WTC11 (cell line): ENCODE data around the gene NR2F2. TPM values are rescaled to one million over a fixed set of nuclear protein-coding genes. Genes with fewer than 3 reads are reported as not detected.
A peak's percentile ranks its signal among the peaks of the same experiment; 100 is the strongest.

Source experiments
- ATAC-seq: fragments of 200-7000 bp; cut with Tn5 transposase; 2 replicates; pipeline ENCODE4 v1.10.0; 2021; ENCODE audit warnings: mild to moderate bottlenecking, moderate library complexity
- Bru-seq: library from RNA; stranded (reverse); fragments of 400-500 nt; gene quantifications from one replicate; lab custom pipeline; 2021; lab: Mats Ljungman, UMichigan
- CTCF ChIA-PET: fragments of 300-600 bp; sonication (Branson Sonifier 250); formaldehyde crosslinking; loops from one replicate; lab custom pipeline; 2021; ENCODE audit warnings: antibody characterized with exemption; lab: Charles Lee
- POLR2A ChIA-PET: fragments of 350-600 bp; sonication (Branson Sonifier 250); formaldehyde crosslinking; loops from one replicate; lab custom pipeline; 2021; ENCODE audit warnings: antibody characterized with exemption; lab: Charles Lee
- DNase-seq: peaks from one replicate; pipeline ENCODE4 v3.0.0; 2021; ENCODE audit warnings: low spot score
- H3K27ac Mint-ChIP-seq: 2 replicates; pipeline ENCODE4 v1.8.0; 2021; ENCODE audit warnings: mixed read lengths
- H3K27me3 Mint-ChIP-seq: 2 replicates; pipeline ENCODE4 v1.8.0; 2021; ENCODE audit warnings: low read depth, mild to moderate bottlenecking, moderate library complexity, mixed read lengths
- H3K36me3 Mint-ChIP-seq: 2 replicates; pipeline ENCODE4 v1.8.0; 2021; ENCODE audit warnings: mixed read lengths
- H3K4me1 Mint-ChIP-seq: 2 replicates; pipeline ENCODE4 v1.8.0; 2022; ENCODE audit warnings: mixed read lengths
- H3K4me3 Mint-ChIP-seq: 2 replicates; pipeline ENCODE4 v1.8.0; 2021; ENCODE audit warnings: mild to moderate bottlenecking, moderate library complexity, mixed read lengths
- H3K9me3 Mint-ChIP-seq: 2 replicates; pipeline ENCODE4 v1.8.0; 2021; ENCODE audit warnings: mixed read lengths
- CDX4 ChIP-seq: fragments of 250-450 bp; sonication (Bioruptor Pico); IDR thresholded peaks from 2 replicates; pipeline ENCODE4 v1.9.0; 2021; ENCODE audit warnings: moderate library complexity, mild to moderate bottlenecking, inconsistent platforms, borderline replicate concordance
- CREM ChIP-seq: sonication (generic); formaldehyde crosslinking; IDR thresholded peaks from 2 replicates; pipeline ENCODE4 v1.8.1; 2022; ENCODE audit warnings: mild to moderate bottlenecking, missing genetic modification reagents, moderate library complexity
- ELF4 ChIP-seq: sonication (generic); formaldehyde crosslinking; IDR thresholded peaks from 2 replicates; pipeline ENCODE4 v1.8.1; 2022; ENCODE audit warnings: low read depth, mild to moderate bottlenecking, moderate library complexity, missing genetic modification reagents
- FOXK1 ChIP-seq: sonication (generic); formaldehyde crosslinking; IDR thresholded peaks from 2 replicates; pipeline ENCODE4 v1.8.0; 2022; ENCODE audit warnings: mild to moderate bottlenecking, moderate library complexity, missing genetic modification reagents
- FOXP1 ChIP-seq: sonication (generic); formaldehyde crosslinking; IDR thresholded peaks from 2 replicates; pipeline ENCODE4 v1.8.0; 2022; ENCODE audit warnings: missing genetic modification reagents, mild to moderate bottlenecking, moderate library complexity, borderline replicate concordance
- GABPB1 ChIP-seq: sonication (generic); formaldehyde crosslinking; IDR thresholded peaks from 2 replicates; pipeline ENCODE4 v1.8.1; 2023; ENCODE audit warnings: mild to moderate bottlenecking, missing genetic modification reagents
- IRF1 ChIP-seq: sonication (generic); formaldehyde crosslinking; IDR thresholded peaks from 2 replicates; pipeline ENCODE4 v1.8.0; 2023; ENCODE audit warnings: missing genetic modification reagents
- MYBL2 ChIP-seq: sonication (generic); formaldehyde crosslinking; IDR thresholded peaks from 2 replicates; pipeline ENCODE4 v1.8.1; 2023; ENCODE audit warnings: mild to moderate bottlenecking, moderate library complexity, missing genetic modification reagents
- NFYB ChIP-seq: sonication (generic); formaldehyde crosslinking; conservative IDR thresholded peaks from 2 replicates; pipeline ENCODE4 v1.8.0; 2022; ENCODE audit warnings: low read depth, missing genetic modification reagents
- NR2C2 ChIP-seq: sonication (generic); formaldehyde crosslinking; IDR thresholded peaks from 2 replicates; pipeline ENCODE4 v1.8.0; 2022; ENCODE audit warnings: mild to moderate bottlenecking, missing genetic modification reagents
- PRRX2 ChIP-seq: fragments of 250-450 bp; sonication (Bioruptor Pico); IDR thresholded peaks from 2 replicates; pipeline ENCODE4 v1.8.0; 2021; ENCODE audit warnings: mild to moderate bottlenecking
- SMAD4 ChIP-seq: sonication (generic); formaldehyde crosslinking; IDR thresholded peaks from 2 replicates; pipeline ENCODE4 v1.8.0; 2022; ENCODE audit warnings: mild to moderate bottlenecking, missing genetic modification reagents
- SOX15 ChIP-seq: fragments of 250-450 bp; sonication (Bioruptor Pico); IDR thresholded peaks from 2 replicates; pipeline ENCODE4 v1.9.0; 2021; ENCODE audit warnings: mild to moderate bottlenecking
- SP1 ChIP-seq: sonication (generic); formaldehyde crosslinking; conservative IDR thresholded peaks from 2 replicates; pipeline ENCODE4 v1.8.1; 2022; ENCODE audit warnings: missing genetic modification reagents
- USF1 ChIP-seq: sonication (generic); formaldehyde crosslinking; IDR thresholded peaks from 2 replicates; pipeline ENCODE4 v1.8.0; 2022; ENCODE audit warnings: mild to moderate bottlenecking, missing genetic modification reagents
- ZNF138 ChIP-seq: sonication (generic); formaldehyde crosslinking; conservative IDR thresholded peaks from 2 replicates; pipeline ENCODE4 v1.8.1; 2022; ENCODE audit warnings: mild to moderate bottlenecking, moderate library complexity, missing genetic modification reagents
- ZNF232 ChIP-seq: sonication (generic); formaldehyde crosslinking; IDR thresholded peaks from 2 replicates; pipeline ENCODE4 v1.8.0; 2022; ENCODE audit warnings: mild to moderate bottlenecking, missing genetic modification reagents
- ZNF317 ChIP-seq: sonication (generic); formaldehyde crosslinking; IDR thresholded peaks from 2 replicates; pipeline ENCODE4 v1.8.1; 2023; ENCODE audit warnings: low read depth, mild to moderate bottlenecking, moderate library complexity, missing genetic modification reagents, borderline replicate concordance
- ZNF512 ChIP-seq: sonication (generic); formaldehyde crosslinking; IDR thresholded peaks from 2 replicates; pipeline ENCODE4 v1.8.1; 2022; ENCODE audit warnings: missing genetic modification reagents, borderline replicate concordance
- long read RNA-seq, 3 experiments: library from RNA in 1 of 3; library from capped mRNA in 1 of 3; library from polyadenylated mRNA in 1 of 3; unstranded in 2 of 3; stranded (forward) in 1 of 3; transcript quantifications; one replicate each; pipeline ENCODE4 v2.0.0, GENCODE V29; 2021
- total RNA-seq: library from RNA; stranded (reverse); gene quantifications from 3 replicates; pipeline ENCODE4 v1.2.3, GENCODE V29; 2021
- TF ChIP-seq, protein P1 (sequence below): fragments of 250-450 bp; sonication (Bioruptor Pico); conservative IDR thresholded peaks from 2 replicates; pipeline ENCODE4 v1.9.0; 2021; ENCODE audit warnings: mild to moderate bottlenecking
- TF ChIP-seq, protein P2 (sequence below): fragments of 250-450 bp; sonication (Bioruptor Pico); IDR thresholded peaks from 2 replicates; pipeline ENCODE4 v1.9.0; 2021; ENCODE audit warnings: mild to moderate bottlenecking

The NR2F2 gene
- 0.27 to 0.57 TPM (median 0.55 TPM) in 3 replicates for total RNA-seq
- percentile 11 among the genes with signal in this experiment for Bru-seq, nascent RNA
- long read RNA-seq, experiment 1, result 0 reads
- long read RNA-seq, experiment 2, result 0 reads
- long read RNA-seq, experiment 3, result 0 reads

DNA sequence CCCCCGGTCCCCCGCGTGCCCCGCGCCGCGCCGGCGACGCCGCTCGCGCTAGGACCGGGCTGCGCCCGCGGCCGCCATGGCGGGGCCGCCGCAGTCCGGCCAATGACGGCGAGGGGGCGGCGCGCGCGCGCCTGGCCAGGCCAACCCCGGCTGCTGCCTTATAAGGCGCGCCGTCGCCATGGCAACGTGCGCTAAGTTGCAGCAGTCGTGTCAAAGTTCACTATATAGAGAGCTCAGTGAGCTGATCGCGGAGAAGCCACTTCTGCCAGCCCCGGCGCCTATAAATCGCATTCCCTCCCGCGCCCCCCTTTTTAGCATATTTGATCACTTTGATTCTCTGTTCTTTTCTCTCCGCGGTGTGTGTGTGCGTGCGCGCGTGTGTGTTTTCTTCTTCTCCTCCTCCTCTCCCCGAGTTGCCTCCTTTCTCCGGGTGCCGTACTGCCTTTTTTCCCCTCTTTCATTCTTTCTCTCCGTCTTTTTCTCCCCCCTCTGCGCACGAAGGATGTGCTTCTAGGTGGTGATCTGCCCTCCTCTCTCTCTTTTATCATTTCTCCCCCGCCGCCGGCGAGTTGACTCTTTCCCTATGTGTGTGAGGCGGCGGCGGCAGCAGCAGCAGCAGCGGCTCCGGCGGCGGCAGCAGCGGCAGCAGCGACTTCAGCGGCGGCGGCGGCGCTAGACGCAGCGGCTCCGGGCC lies at the start of gene NR2F2:
TSS of gene NR2F2 (plus strand) at position 251 of the 694 bp plus-strand sequence. CDS start 1,406 bp downstream, outside the sequence.
- ATAC-seq (peak; percentile 68), DNase-seq (peak; percentile 91)
- peaks cover 69% of the 10 kb centered on the region for H3K4me1 Mint-ChIP-seq
- peaks cover 96% of the 10 kb centered on the region for H3K27me3 Mint-ChIP-seq
- TF ChIP-seq, protein P1, sequence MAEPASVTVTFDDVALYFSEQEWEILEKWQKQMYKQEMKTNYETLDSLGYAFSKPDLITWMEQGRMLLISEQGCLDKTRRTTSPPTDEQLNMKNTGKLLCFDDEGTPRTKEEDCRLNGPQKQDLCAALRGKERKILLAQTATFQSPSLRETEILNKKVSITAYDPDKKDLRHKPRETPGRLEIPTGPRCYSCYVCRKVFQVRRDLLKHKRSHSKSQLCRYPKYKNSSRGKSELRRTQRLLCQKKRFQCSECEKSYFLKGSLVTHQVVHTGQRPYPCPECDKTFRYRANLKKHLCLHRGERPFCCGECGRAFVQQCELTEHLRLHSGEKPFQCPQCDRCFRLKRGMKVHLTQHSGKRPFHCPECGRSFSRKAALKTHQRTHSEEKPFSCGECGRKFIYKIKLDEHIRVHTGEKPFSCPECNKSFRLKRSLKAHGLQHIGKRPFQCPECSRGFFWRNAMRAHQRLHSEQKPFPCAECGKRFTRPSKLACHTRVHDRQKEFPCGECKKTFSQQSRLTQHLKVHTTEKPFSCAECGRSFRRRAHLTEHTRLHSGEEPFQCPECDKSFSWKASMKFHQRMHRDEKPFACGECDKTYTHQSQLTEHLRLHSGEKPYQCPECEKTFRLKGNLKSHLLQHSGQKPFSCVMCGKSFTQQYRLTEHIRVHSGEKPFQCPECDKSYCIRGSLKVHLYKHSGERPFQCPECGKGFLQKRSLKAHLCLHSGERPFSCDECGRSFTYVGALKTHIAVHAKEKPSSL (CRISPR knock-in tag), result no peak
- TF ChIP-seq GABPB1 (0 out of 2 replicates have a peak, but pooled peaks have one; percentile 18), ZNF232 (CRISPR knock-in tag) (no peak), SOX15 (CRISPR knock-in tag) (no peak), NFYB (CRISPR knock-in tag) (peak; percentile 62), SP1 (CRISPR knock-in tag) (peak; percentile 44; the same call in 1 of the 2 replicates), ZNF512 (CRISPR knock-in tag) (peak; percentile 86; the same call in 1 of the 2 replicates)
- TF ChIP-seq, protein P2, sequence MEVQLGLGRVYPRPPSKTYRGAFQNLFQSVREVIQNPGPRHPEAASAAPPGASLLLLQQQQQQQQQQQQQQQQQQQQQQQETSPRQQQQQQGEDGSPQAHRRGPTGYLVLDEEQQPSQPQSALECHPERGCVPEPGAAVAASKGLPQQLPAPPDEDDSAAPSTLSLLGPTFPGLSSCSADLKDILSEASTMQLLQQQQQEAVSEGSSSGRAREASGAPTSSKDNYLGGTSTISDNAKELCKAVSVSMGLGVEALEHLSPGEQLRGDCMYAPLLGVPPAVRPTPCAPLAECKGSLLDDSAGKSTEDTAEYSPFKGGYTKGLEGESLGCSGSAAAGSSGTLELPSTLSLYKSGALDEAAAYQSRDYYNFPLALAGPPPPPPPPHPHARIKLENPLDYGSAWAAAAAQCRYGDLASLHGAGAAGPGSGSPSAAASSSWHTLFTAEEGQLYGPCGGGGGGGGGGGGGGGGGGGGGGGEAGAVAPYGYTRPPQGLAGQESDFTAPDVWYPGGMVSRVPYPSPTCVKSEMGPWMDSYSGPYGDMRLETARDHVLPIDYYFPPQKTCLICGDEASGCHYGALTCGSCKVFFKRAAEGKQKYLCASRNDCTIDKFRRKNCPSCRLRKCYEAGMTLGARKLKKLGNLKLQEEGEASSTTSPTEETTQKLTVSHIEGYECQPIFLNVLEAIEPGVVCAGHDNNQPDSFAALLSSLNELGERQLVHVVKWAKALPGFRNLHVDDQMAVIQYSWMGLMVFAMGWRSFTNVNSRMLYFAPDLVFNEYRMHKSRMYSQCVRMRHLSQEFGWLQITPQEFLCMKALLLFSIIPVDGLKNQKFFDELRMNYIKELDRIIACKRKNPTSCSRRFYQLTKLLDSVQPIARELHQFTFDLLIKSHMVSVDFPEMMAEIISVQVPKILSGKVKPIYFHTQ (CRISPR knock-in tag), result no peak
- CTCF ChIA-PET, result interaction anchor here (0.6 to 2.3 kb wide), 5 partner anchors 9 to 87 kb away, joined by 3 to 10 read pairs (median 3); no protein-coding TSS in a partner anchor
- peak within 1 kb of the TSS; percentile 76 for H3K4me3 Mint-ChIP-seq
- no peaks in the 10 kb centered on the region for H3K9me3 Mint-ChIP-seq
- POLR2A ChIA-PET, result interaction anchor here (1.0 kb wide), 1 partner anchor 11 kb away, joined by 5 read pairs; no protein-coding TSS in a partner anchor
- no peaks in the 10 kb centered on the region for H3K36me3 Mint-ChIP-seq
- no peak within 1 kb of the TSS for H3K27ac Mint-ChIP-seq

GRCh38 chr15:96285305-96285704 lies 45.2 kb upstream of the NR2F2 start:
- no peak overlapping the region for H3K27ac Mint-ChIP-seq
- H3K9me3 Mint-ChIP-seq, result peaks cover 13% of the 10 kb centered on the region
- H3K36me3 Mint-ChIP-seq, result no peaks in the 10 kb centered on the region; the same call in 1 of the 2 replicates
- H3K27me3 Mint-ChIP-seq, result peaks cover 18% of the 10 kb centered on the region
- POLR2A ChIA-PET, result no interaction called here
- no peak overlapping the region for H3K4me3 Mint-ChIP-seq
- ATAC-seq (peak; percentile 48), DNase-seq (no peak)
- peaks cover 22% of the 10 kb centered on the region for H3K4me1 Mint-ChIP-seq
- 0 out of 2 replicates have a peak, but pooled peaks have one; percentile 26 for TF ChIP-seq FOXP1 (CRISPR knock-in tag)
- no peak for TF ChIP-seq ELF4
- TF ChIP-seq NR2C2 (CRISPR knock-in tag), result no peak
- CTCF ChIA-PET, result interaction anchor here (0.5 to 0.6 kb wide), 2 partner anchors 8 to 968 kb away, joined by 4 to 6 read pairs; no protein-coding TSS in a partner anchor

GRCh38 chr15:96285729-96286254 lies 44.7 kb upstream of the NR2F2 start:
- peaks cover 24% of the 10 kb centered on the region for H3K4me1 Mint-ChIP-seq
- DNase-seq (no peak), ATAC-seq (peak; percentile 66)
- TF ChIP-seq MYBL2 (CRISPR knock-in tag) (no peak), CREM (CRISPR knock-in tag) (no peak), FOXK1 (CRISPR knock-in tag) (no peak), CDX4 (no peak), SMAD4 (no peak), USF1 (CRISPR knock-in tag) (no peak), ZNF317 (CRISPR knock-in tag) (no peak), ZNF138 (CRISPR knock-in tag) (no peak), PRRX2 (CRISPR knock-in tag) (no peak), IRF1 (no peak)
- TF ChIP-seq, all 79 proteins: peak for 0
- peaks cover 18% of the 10 kb centered on the region for H3K27me3 Mint-ChIP-seq
- H3K4me3 Mint-ChIP-seq, result no peak overlapping the region
- ChIA-PET POLR2A (no interaction called here), CTCF (interaction anchor here (0.5 to 0.6 kb wide), 2 partner anchors 8 to 967 kb away, joined by 4 to 6 read pairs; no protein-coding TSS in a partner anchor)
- H3K27ac Mint-ChIP-seq, result no peak overlapping the region
- H3K9me3 Mint-ChIP-seq, result peaks cover 13% of the 10 kb centered on the region
- no peaks in the 10 kb centered on the region; the same call in 1 of the 2 replicates for H3K36me3 Mint-ChIP-seq
